HEK293 (cell line): Measurements from ENCODE around the gene PJA2.
A peak's percentile ranks its signal among the peaks of the same experiment; 100 is the strongest.

Experiments used
- FEZF1 ChIP-seq: fragments of 450-650 bp; formaldehyde crosslinking; IDR thresholded peaks from 2 replicates; pipeline ENCODE4 v1.5.1; 2016; ENCODE audit warnings: missing biosample characterization, missing genetic modification characterization
- HOXC10 ChIP-seq: sonication (generic); formaldehyde crosslinking; IDR thresholded peaks from 2 replicates; pipeline ENCODE4 v1.8.1; 2023; ENCODE audit warnings: mild to moderate bottlenecking, missing genetic modification reagents
- HOXD13 ChIP-seq: sonication (generic); formaldehyde crosslinking; IDR thresholded peaks from 2 replicates; pipeline ENCODE4 v1.8.0; 2022; ENCODE audit warnings: missing genetic modification reagents, borderline replicate concordance
- KLF7 ChIP-seq: fragments of 450-650 bp; formaldehyde crosslinking; IDR thresholded peaks from 2 replicates; pipeline ENCODE4 v1.5.1; 2016; ENCODE audit warnings: missing biosample characterization, missing genetic modification characterization, borderline replicate concordance
- MEIS1 ChIP-seq: sonication (generic); formaldehyde crosslinking; IDR thresholded peaks from 2 replicates; pipeline ENCODE4 v1.8.1; 2022; ENCODE audit warnings: missing genetic modification reagents, mild to moderate bottlenecking, borderline replicate concordance
- REPIN1 ChIP-seq: fragments of 450-650 bp; formaldehyde crosslinking; IDR thresholded peaks from 2 replicates; pipeline ENCODE4 v1.5.1; 2017; ENCODE audit warnings: missing biosample characterization, missing genetic modification characterization, low read depth
- SCRT1 ChIP-seq: fragments of 450-650 bp; formaldehyde crosslinking; IDR thresholded peaks from 2 replicates; pipeline ENCODE4 v1.5.1; 2016; ENCODE audit warnings: missing biosample characterization, missing genetic modification characterization, borderline replicate concordance
- SETDB1 ChIP-seq: IDR thresholded peaks from one replicate; pipeline ENCODE4 v1.6.1; 2017; ENCODE audit warnings: mild to moderate bottlenecking, low read length, moderate library complexity, mixed read lengths; ENCODE audit not compliant: insufficient read length
- ZNF266 ChIP-seq: fragments of 450-650 bp; formaldehyde crosslinking; IDR thresholded peaks from 2 replicates; pipeline ENCODE4 v1.5.1; 2016; ENCODE audit warnings: missing biosample characterization, missing genetic modification characterization, low read depth
- ZNF274 ChIP-seq, 2 experiments: fragments of 200-500 bp in 1 of 2; fragments of 450-650 bp in 1 of 2; sonication (Bioruptor generic) in 1 of 2; formaldehyde crosslinking in 1 of 2; IDR thresholded peaks; 2 replicates each; pipeline versions ENCODE4 v1.5.1 to v1.6.1; 2014 to 2016; ENCODE audit warnings: borderline replicate concordance in 1 of 2, inconsistent platforms in 1 of 2, low read length in 1 of 2, missing biosample characterization in 1 of 2, missing genetic modification characterization in 1 of 2
- ZNF416 ChIP-seq: fragments of 450-650 bp; formaldehyde crosslinking; IDR thresholded peaks from 2 replicates; pipeline ENCODE4 v1.5.1; 2016; ENCODE audit warnings: missing biosample characterization, missing genetic modification characterization
- ZNF529 ChIP-seq: fragments of 450-650 bp; formaldehyde crosslinking; IDR thresholded peaks from 2 replicates; pipeline ENCODE4 v1.5.1; 2017; ENCODE audit warnings: missing genetic modification characterization, missing biosample characterization; ENCODE audit not compliant: insufficient replicate concordance
- ZNF555 ChIP-seq: fragments of 450-650 bp; formaldehyde crosslinking; conservative IDR thresholded peaks from 2 replicates; pipeline ENCODE4 v1.5.1; 2017; ENCODE audit warnings: missing biosample characterization, mild to moderate bottlenecking, missing genetic modification characterization, inconsistent platforms
- ZNF558 ChIP-seq: fragments of 450-650 bp; formaldehyde crosslinking; IDR thresholded peaks from 2 replicates; pipeline ENCODE4 v1.5.1; 2016; ENCODE audit warnings: missing biosample characterization, missing genetic modification characterization
- ZNF560 ChIP-seq: fragments of 450-650 bp; formaldehyde crosslinking; IDR thresholded peaks from 2 replicates; pipeline ENCODE4 v1.5.1; 2017; ENCODE audit warnings: missing biosample characterization, missing genetic modification characterization, borderline replicate concordance
- ZNF585B ChIP-seq: fragments of 450-650 bp; formaldehyde crosslinking; IDR thresholded peaks from 2 replicates; pipeline ENCODE4 v1.5.1; 2016; ENCODE audit warnings: missing biosample characterization, missing genetic modification characterization
- ZNF626 ChIP-seq: fragments of 450-650 bp; sonication (Bioruptor Pico); formaldehyde crosslinking; IDR thresholded peaks from 2 replicates; pipeline ENCODE4 v1.5.1; 2018; ENCODE audit warnings: missing biosample characterization, missing genetic modification characterization, inconsistent platforms
- ZNF654 ChIP-seq: fragments of 450-650 bp; formaldehyde crosslinking; IDR thresholded peaks from 2 replicates; pipeline ENCODE4 v1.5.1; 2016; ENCODE audit warnings: low read depth, missing biosample characterization, missing genetic modification characterization
- ZNF791 ChIP-seq: fragments of 450-650 bp; formaldehyde crosslinking; IDR thresholded peaks from 2 replicates; pipeline ENCODE4 v1.5.1; 2016; ENCODE audit warnings: missing biosample characterization, missing genetic modification characterization
- ZNF837 ChIP-seq: fragments of 450-650 bp; formaldehyde crosslinking; IDR thresholded peaks from 2 replicates; pipeline ENCODE4 v1.5.1; 2016; ENCODE audit warnings: missing biosample characterization, missing genetic modification characterization
- TF ChIP-seq, protein P1 (sequence below): fragments of 450-650 bp; IDR thresholded peaks from 2 replicates; pipeline ENCODE4 v1.5.1; 2018; ENCODE audit warnings: missing biosample characterization, missing genetic modification characterization
- TF ChIP-seq, protein P2 (sequence below): fragments of 450-650 bp; formaldehyde crosslinking; IDR thresholded peaks from 2 replicates; pipeline ENCODE4 v1.5.1; 2017; ENCODE audit warnings: missing biosample characterization, missing genetic modification characterization
- TF ChIP-seq, protein P3 (sequence below): fragments of 450-650 bp; formaldehyde crosslinking; IDR thresholded peaks from 2 replicates; pipeline ENCODE4 v1.5.1; 2016; ENCODE audit warnings: missing biosample characterization, missing genetic modification characterization
- TF ChIP-seq, protein P4 (sequence below): fragments of 450-650 bp; formaldehyde crosslinking; optimal IDR thresholded peaks from 2 replicates; pipeline ENCODE3; 2016; ENCODE audit warnings: missing biosample characterization, mild to moderate bottlenecking, missing genetic modification characterization
- TF ChIP-seq, protein P5 (sequence below): fragments of 450-650 bp; formaldehyde crosslinking; IDR thresholded peaks from 2 replicates; pipeline ENCODE4 v1.5.1; 2016; ENCODE audit warnings: missing biosample characterization, missing genetic modification characterization, borderline replicate concordance

PJA2 gene

DNA sequence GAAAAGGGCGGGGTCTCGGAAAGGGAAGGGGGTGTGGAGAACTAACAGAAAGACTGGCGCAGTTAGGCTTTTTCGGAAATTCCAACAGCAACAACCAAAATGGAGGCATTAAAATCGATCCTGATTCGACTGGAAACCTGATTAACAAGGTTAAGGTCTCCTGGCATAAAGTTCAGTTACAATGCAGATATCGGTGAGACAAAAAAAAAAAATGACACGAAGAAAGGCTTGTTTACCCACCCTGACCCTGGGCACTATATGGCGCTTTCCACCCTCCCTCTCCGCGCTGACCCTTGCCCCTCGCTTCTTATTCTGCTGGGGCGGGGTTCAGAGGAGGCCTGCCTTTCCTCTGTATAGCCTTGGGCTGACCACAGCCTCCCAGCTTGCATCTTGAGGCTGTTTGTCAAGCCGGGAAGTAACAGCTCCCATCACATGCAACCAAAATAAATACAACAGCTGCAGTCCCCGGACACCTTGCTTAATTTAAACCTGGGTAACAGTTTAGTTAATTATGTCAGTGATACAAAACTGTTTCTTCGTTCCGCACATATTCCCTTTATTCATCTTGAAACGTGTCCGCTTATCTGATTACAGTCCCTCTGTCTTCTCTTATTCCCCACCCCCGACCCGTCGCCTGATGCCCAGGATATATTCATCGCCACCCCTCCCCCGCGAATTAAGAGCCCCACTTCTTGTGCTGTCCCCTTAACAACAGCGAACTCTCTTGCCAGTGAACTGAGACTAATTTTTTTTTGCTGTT, 795 bp upstream of the PJA2 start (continued):
- TF ChIP-seq ZNF560 (tag by site-specific recombination), result no peak
- no peak for TF ChIP-seq HOXD13 (CRISPR knock-in tag)
- TF ChIP-seq REPIN1 (tag by site-specific recombination), result no peak
- TF ChIP-seq, protein P1, sequence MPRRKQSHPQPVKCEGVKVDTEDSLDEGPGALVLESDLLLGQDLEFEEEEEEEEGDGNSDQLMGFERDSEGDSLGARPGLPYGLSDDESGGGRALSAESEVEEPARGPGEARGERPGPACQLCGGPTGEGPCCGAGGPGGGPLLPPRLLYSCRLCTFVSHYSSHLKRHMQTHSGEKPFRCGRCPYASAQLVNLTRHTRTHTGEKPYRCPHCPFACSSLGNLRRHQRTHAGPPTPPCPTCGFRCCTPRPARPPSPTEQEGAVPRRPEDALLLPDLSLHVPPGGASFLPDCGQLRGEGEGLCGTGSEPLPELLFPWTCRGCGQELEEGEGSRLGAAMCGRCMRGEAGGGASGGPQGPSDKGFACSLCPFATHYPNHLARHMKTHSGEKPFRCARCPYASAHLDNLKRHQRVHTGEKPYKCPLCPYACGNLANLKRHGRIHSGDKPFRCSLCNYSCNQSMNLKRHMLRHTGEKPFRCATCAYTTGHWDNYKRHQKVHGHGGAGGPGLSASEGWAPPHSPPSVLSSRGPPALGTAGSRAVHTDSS (tag by site-specific recombination), result no peak; the same call in 1 of the 2 replicates
- peak; percentile 64; the same call in 1 of the 2 replicates for TF ChIP-seq ZNF558 (tag by site-specific recombination)
- TF ChIP-seq, protein P2, sequence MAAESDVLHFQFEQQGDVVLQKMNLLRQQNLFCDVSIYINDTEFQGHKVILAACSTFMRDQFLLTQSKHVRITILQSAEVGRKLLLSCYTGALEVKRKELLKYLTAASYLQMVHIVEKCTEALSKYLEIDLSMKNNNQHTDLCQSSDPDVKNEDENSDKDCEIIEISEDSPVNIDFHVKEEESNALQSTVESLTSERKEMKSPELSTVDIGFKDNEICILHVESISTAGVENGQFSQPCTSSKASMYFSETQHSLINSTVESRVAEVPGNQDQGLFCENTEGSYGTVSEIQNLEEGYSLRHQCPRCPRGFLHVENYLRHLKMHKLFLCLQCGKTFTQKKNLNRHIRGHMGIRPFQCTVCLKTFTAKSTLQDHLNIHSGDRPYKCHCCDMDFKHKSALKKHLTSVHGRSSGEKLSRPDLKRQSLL (tag by site-specific recombination), result no peak
- no peak for TF ChIP-seq SCRT1 (tag by site-specific recombination)
- TF ChIP-seq ZNF654 (tag by site-specific recombination), result no peak
- TF ChIP-seq FEZF1 (tag by site-specific recombination), result peak; percentile 97
- TF ChIP-seq MEIS1 (CRISPR knock-in tag), result no peak
- no peak for TF ChIP-seq ZNF555 (tag by site-specific recombination)
- no peak for TF ChIP-seq ZNF274 (IDR thresholded peaks at IDR 0.05; ENCODE audit: low read length)
- no peak for TF ChIP-seq ZNF274 (tag by site-specific recombination; IDR thresholded peaks at IDR 0.05; ENCODE audit: borderline replicate concordance)
- TF ChIP-seq ZNF585B (tag by site-specific recombination), result no peak
- TF ChIP-seq HOXC10 (CRISPR knock-in tag), result no peak
- no peak for TF ChIP-seq ZNF416 (tag by site-specific recombination)
- TF ChIP-seq, protein P3, sequence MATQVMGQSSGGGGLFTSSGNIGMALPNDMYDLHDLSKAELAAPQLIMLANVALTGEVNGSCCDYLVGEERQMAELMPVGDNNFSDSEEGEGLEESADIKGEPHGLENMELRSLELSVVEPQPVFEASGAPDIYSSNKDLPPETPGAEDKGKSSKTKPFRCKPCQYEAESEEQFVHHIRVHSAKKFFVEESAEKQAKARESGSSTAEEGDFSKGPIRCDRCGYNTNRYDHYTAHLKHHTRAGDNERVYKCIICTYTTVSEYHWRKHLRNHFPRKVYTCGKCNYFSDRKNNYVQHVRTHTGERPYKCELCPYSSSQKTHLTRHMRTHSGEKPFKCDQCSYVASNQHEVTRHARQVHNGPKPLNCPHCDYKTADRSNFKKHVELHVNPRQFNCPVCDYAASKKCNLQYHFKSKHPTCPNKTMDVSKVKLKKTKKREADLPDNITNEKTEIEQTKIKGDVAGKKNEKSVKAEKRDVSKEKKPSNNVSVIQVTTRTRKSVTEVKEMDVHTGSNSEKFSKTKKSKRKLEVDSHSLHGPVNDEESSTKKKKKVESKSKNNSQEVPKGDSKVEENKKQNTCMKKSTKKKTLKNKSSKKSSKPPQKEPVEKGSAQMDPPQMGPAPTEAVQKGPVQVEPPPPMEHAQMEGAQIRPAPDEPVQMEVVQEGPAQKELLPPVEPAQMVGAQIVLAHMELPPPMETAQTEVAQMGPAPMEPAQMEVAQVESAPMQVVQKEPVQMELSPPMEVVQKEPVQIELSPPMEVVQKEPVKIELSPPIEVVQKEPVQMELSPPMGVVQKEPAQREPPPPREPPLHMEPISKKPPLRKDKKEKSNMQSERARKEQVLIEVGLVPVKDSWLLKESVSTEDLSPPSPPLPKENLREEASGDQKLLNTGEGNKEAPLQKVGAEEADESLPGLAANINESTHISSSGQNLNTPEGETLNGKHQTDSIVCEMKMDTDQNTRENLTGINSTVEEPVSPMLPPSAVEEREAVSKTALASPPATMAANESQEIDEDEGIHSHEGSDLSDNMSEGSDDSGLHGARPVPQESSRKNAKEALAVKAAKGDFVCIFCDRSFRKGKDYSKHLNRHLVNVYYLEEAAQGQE (tag by site-specific recombination), result peak; percentile 76; the same call in 1 of the 2 replicates
- no peak for TF ChIP-seq ZNF529 (tag by site-specific recombination)
- TF ChIP-seq ZNF626, result no peak
- peak; percentile 33 for TF ChIP-seq SETDB1
- TF ChIP-seq KLF7 (tag by site-specific recombination), result peak; percentile 79; the same call in 1 of the 2 replicates
- no peak for TF ChIP-seq ZNF791 (tag by site-specific recombination)
- no peak for TF ChIP-seq ZNF837 (tag by site-specific recombination)
- TF ChIP-seq, protein P4, sequence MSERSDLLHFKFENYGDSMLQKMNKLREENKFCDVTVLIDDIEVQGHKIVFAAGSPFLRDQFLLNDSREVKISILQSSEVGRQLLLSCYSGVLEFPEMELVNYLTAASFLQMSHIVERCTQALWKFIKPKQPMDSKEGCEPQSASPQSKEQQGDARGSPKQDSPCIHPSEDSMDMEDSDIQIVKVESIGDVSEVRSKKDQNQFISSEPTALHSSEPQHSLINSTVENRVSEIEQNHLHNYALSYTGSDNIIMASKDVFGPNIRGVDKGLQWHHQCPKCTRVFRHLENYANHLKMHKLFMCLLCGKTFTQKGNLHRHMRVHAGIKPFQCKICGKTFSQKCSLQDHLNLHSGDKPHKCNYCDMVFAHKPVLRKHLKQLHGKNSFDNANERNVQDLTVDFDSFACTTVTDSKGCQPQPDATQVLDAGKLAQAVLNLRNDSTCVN (tag by site-specific recombination), result no peak
- TF ChIP-seq ZNF266 (tag by site-specific recombination), result no peak
- TF ChIP-seq, protein P5, sequence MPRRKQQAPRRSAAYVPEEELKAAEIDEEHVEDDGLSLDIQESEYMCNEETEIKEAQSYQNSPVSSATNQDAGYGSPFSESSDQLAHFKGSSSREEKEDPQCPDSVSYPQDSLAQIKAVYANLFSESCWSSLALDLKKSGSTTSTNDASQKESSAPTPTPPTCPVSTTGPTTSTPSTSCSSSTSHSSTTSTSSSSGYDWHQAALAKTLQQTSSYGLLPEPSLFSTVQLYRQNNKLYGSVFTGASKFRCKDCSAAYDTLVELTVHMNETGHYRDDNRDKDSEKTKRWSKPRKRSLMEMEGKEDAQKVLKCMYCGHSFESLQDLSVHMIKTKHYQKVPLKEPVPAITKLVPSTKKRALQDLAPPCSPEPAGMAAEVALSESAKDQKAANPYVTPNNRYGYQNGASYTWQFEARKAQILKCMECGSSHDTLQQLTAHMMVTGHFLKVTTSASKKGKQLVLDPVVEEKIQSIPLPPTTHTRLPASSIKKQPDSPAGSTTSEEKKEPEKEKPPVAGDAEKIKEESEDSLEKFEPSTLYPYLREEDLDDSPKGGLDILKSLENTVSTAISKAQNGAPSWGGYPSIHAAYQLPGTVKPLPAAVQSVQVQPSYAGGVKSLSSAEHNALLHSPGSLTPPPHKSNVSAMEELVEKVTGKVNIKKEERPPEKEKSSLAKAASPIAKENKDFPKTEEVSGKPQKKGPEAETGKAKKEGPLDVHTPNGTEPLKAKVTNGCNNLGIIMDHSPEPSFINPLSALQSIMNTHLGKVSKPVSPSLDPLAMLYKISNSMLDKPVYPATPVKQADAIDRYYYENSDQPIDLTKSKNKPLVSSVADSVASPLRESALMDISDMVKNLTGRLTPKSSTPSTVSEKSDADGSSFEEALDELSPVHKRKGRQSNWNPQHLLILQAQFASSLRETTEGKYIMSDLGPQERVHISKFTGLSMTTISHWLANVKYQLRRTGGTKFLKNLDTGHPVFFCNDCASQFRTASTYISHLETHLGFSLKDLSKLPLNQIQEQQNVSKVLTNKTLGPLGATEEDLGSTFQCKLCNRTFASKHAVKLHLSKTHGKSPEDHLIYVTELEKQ (tag by site-specific recombination), result 0 out of 2 replicates have a peak, but pooled peaks have one; percentile 26
